ENCODE data around the gene GPR3.

Gene GPR3

GRCh38 chr1:27409669-27410068 lies 17.2 kb downstream of the GPR3 start:
- CTCF ChIA-PET, result interaction anchor here (1.5 kb wide), 1 partner anchor 14 kb away, joined by 6 read pairs; no protein-coding TSS in a partner anchor

GRCh38 chr1:27410709-27411108 lies 18.3 kb downstream of the GPR3 start:
- no peak for TF ChIP-seq CTCF (conservative IDR thresholded peaks at IDR 0.05; ENCODE audit: low read depth)
- H3K27ac ChIP-seq, result no peak overlapping the region
- ChIA-PET CTCF (no interaction called here), POLR2A (ENCODE audit: low non-redundant PET) (no interaction called here)
- no peak for DNase-seq (ENCODE audit: low spot score)

More at GRCh38 chr1:27409669-27410068, 17.2 kb downstream of the GPR3 start:
- POLR2A ChIA-PET (ENCODE audit: low non-redundant PET), result no interaction called here
- no peak for TF ChIP-seq CTCF (conservative IDR thresholded peaks at IDR 0.05; ENCODE audit: low read depth)
- H3K27ac ChIP-seq, result no peak overlapping the region
- no peak for DNase-seq (ENCODE audit: low spot score)

- no peak for TF ChIP-seq CTCF (conservative IDR thresholded peaks at IDR 0.05; ENCODE audit: low read depth)
- no peak overlapping the region for H3K27ac ChIP-seq
- POLR2A ChIA-PET (ENCODE audit: low non-redundant PET), result no interaction called here
- CTCF ChIA-PET, result no interaction called here
- no peak for DNase-seq (ENCODE audit: low spot score)
These were observed 20.1 kb downstream of the GPR3 start for GRCh38 chr1:27412502-27412901.

GRCh38 chr1:27413004-27413403 lies 20.6 kb downstream of the GPR3 start:
- POLR2A ChIA-PET (ENCODE audit: low non-redundant PET), result no interaction called here
- CTCF ChIA-PET, result interaction anchor here (0.6 to 0.7 kb wide), 2 partner anchors 208 to 284 kb away, joined by 3 read pairs; no protein-coding TSS in a partner anchor
- TF ChIP-seq CTCF (conservative IDR thresholded peaks at IDR 0.05; ENCODE audit: low read depth), result no peak
- DNase-seq (ENCODE audit: low spot score), result no peak
- peak overlapping the region; percentile 8; the same call in 1 of the 2 replicates for H3K27ac ChIP-seq

- DNase-seq (ENCODE audit: low spot score), result no peak
- no peak for TF ChIP-seq CTCF (conservative IDR thresholded peaks at IDR 0.05; ENCODE audit: low read depth)
- CTCF ChIA-PET, result interaction anchor here (0.6 to 0.7 kb wide), 2 partner anchors 56 to 522 kb away, joined by 3 read pairs; no protein-coding TSS in a partner anchor
- no peak overlapping the region for H3K27ac ChIP-seq
- POLR2A ChIA-PET (ENCODE audit: low non-redundant PET), result no interaction called here
These were observed 21.7 kb downstream of the GPR3 start for GRCh38 chr1:27414091-27414490.

GRCh38 chr1:27416387-27417111 lies 24.1 kb downstream of the GPR3 start:
- no peak overlapping the region for H3K27ac ChIP-seq
- DNase-seq (ENCODE audit: low spot score), result no peak
- TF ChIP-seq CTCF (conservative IDR thresholded peaks at IDR 0.05; ENCODE audit: low read depth), result peak; percentile 33
- ChIA-PET CTCF (interaction anchor here (0.6 to 1.6 kb wide), 5 partner anchors 11 to 347 kb away, joined by 3 to 5 read pairs (median 3); no protein-coding TSS in a partner anchor), POLR2A (ENCODE audit: low non-redundant PET) (no interaction called here)

All from RWPE1 (cell line).